GM18526 (cell line): ENCODE measurements around the gene PRR12.
A peak's percentile ranks its signal among the peaks of the same experiment; 100 is the strongest.

Experiments
- POLR2A ChIP-seq: IDR thresholded peaks from 3 replicates; pipeline ENCODE4 v1.6.1; 2011; ENCODE audit not compliant: insufficient read length; ENCODE audit errors: extremely low read depth

PRR12 gene

GRCh38 chr19:49655570-49656455 is 64.8 kb downstream of the PRR12 start:
- TF ChIP-seq POLR2A = no peak

GRCh38 chr19:49656456-49657109 is 65.6 kb downstream of the PRR12 start:
- no peak for TF ChIP-seq POLR2A

GRCh38 chr19:49657493-49658138 is 66.6 kb downstream of the PRR12 start:
- TF ChIP-seq POLR2A = no peak

- no peak for TF ChIP-seq POLR2A
Measured at GRCh38 chr19:49658139-49658517, 67.1 kb downstream of the PRR12 start.

GRCh38 chr19:49658566-49659442 is 67.8 kb downstream of the PRR12 start:
- no peak for TF ChIP-seq POLR2A

GRCh38 chr19:49660338-49660961 is 69.5 kb downstream of the PRR12 start:
- no peak for TF ChIP-seq POLR2A

- no peak for TF ChIP-seq POLR2A
Measured at GRCh38 chr19:49662011-49662410, 71.0 kb downstream of the PRR12 start.

- TF ChIP-seq POLR2A = no peak
Measured at GRCh38 chr19:49663224-49663623, 72.2 kb downstream of the PRR12 start.

GRCh38 chr19:49664171-49665035 is 73.4 kb downstream of the PRR12 start:
- TF ChIP-seq POLR2A = peak; percentile 63

- no peak for TF ChIP-seq POLR2A
Measured at GRCh38 chr19:49665036-49665350, 74.0 kb downstream of the PRR12 start.

- peak; percentile 63 for TF ChIP-seq POLR2A
Measured at GRCh38 chr19:49665351-49666119, 74.6 kb downstream of the PRR12 start, which contains the start of the genes BCL2L12 and IRF3. Gene BCL2L12 (plus strand): TSS chr19:49665933. CDS start chr19:49666693, 760 bp downstream. Gene IRF3 (minus strand): TSS chr19:49665857. CDS start chr19:49664838, 1,019 bp downstream.

- TF ChIP-seq POLR2A = no peak
Measured at GRCh38 chr19:49666120-49666444, 75.1 kb downstream of the PRR12 start.

GRCh38 chr19:49667473-49667872 is 76.5 kb downstream of the PRR12 start:
- TF ChIP-seq POLR2A = no peak
